OCI-LY7 (cell line): ENCODE results near the gene BCL7C. TPM values are rescaled to one million over a fixed set of nuclear protein-coding genes. Genes with fewer than 3 reads are reported as not detected.
A peak's percentile ranks its signal among the peaks of the same experiment; 100 is the strongest.

Source experiments
- BruUV-seq: library from RNA; stranded (reverse); fragments of 400-500 nt; replicated peaks from 2 replicates; lab custom pipeline; 2021; lab: Mats Ljungman, UMichigan
- CTCF ChIA-PET: fragments of 300-600 bp; sonication (Branson Sonifier 250); formaldehyde crosslinking; loops from one replicate; lab custom pipeline; 2022; ENCODE audit warnings: antibody characterized with exemption; ENCODE audit not compliant: unreplicated experiment; lab: Charles Lee
- POLR2A ChIA-PET: fragments of 300-600 bp; sonication (Branson Sonifier 250); formaldehyde crosslinking; loops from one replicate; lab custom pipeline; 2022; ENCODE audit warnings: antibody characterized with exemption; lab: Charles Lee
- DNase-seq: peaks from one replicate; pipeline ENCODE4 v3.0.0-alpha.2; 2015; ENCODE audit warnings: low spot score
- H2AFZ ChIP-seq: fragments of 200-600 bp; sonication (generic), shearing (Covaris generic); 2 replicates; pipeline ENCODE4 v1.6.1; 2014; ENCODE audit warnings: mild to moderate bottlenecking, antibody characterized with exemption, low read length, moderate library complexity
- H3K27ac ChIP-seq: fragments of 200-600 bp; sonication (generic); 2 replicates; pipeline ENCODE4 v1.5.1; 2014; ENCODE audit warnings: mixed run types, low read depth, mild to moderate bottlenecking, moderate library complexity, low read length, inconsistent platforms; ENCODE audit not compliant: poor library complexity, severe bottlenecking
- H3K36me3 ChIP-seq: fragments of 200-600 bp; sonication (generic); 2 replicates; pipeline ENCODE4 v1.6.1; 2014; ENCODE audit warnings: mild to moderate bottlenecking, antibody characterized with exemption, low read length, moderate library complexity, mixed read lengths; ENCODE audit not compliant: insufficient read depth
- H3K4me1 ChIP-seq: fragments of 200-600 bp; sonication (generic); 2 replicates; pipeline ENCODE4 v1.5.1; 2014; ENCODE audit warnings: mild to moderate bottlenecking, low read length; ENCODE audit not compliant: insufficient read depth, poor library complexity, severe bottlenecking
- H3K4me2 ChIP-seq: fragments of 200-600 bp; sonication (generic); 2 replicates; pipeline ENCODE4 v1.6.1; 2014; ENCODE audit warnings: mild to moderate bottlenecking, low read length
- H3K4me3 ChIP-seq: fragments of 200-600 bp; sonication (generic); 2 replicates; pipeline ENCODE4 v1.5.1; 2014; ENCODE audit warnings: mild to moderate bottlenecking, low read depth, low read length; ENCODE audit not compliant: poor library complexity, severe bottlenecking
- H3K79me2 ChIP-seq: fragments of 200-600 bp; sonication (generic); 2 replicates; pipeline ENCODE4 v1.6.1; 2016; ENCODE audit warnings: low read depth, mild to moderate bottlenecking, low read length, moderate library complexity, mixed read lengths; ENCODE audit not compliant: insufficient read depth
- H3K9me2 ChIP-seq: fragments of 200-600 bp; sonication (generic); 2 replicates; pipeline ENCODE4 v1.6.1; 2016; ENCODE audit warnings: mild to moderate bottlenecking, low read length, mixed read lengths; ENCODE audit not compliant: insufficient read depth
- H3K9me3 ChIP-seq: fragments of 200-600 bp; sonication (generic); 2 replicates; pipeline ENCODE4 v1.6.1; 2014; ENCODE audit warnings: mild to moderate bottlenecking, mixed run types, low read length, mixed read lengths
- H4K20me1 ChIP-seq: fragments of 200-600 bp; sonication (generic); 2 replicates; pipeline ENCODE4 v1.6.1; 2014; ENCODE audit warnings: mild to moderate bottlenecking, antibody characterized with exemption, low read length, moderate library complexity, mixed read lengths; ENCODE audit not compliant: insufficient read depth
- EZH2phosphoT487 ChIP-seq: fragments of 200-600 bp; sonication (generic); IDR thresholded peaks from 2 replicates; pipeline ENCODE4 v1.6.1; 2018; ENCODE audit warnings: low read depth, borderline replicate concordance, mild to moderate bottlenecking, mixed run types, antibody characterized with exemption, low read length, moderate library complexity, mixed read lengths
- intact Hi-C: fragments of 100-400 bp; cut with micrococcal nuclease; formaldehyde crosslinking; loops from one replicate; pipeline ENCODE4 v1.10.0; 2022; ENCODE audit not compliant: unreplicated experiment
- total RNA-seq, 2 experiments: library from RNA; depleted of rRNA in 1 of 2; stranded (reverse); fragments of >200 nt in 1 of 2; shearing (Covaris generic) in 1 of 2; gene quantifications; 2 replicates each; pipeline ENCODE4 v1.2.3, GENCODE V29; 2014 to 2022
- TF ChIP-seq, protein P1 (sequence below): fragments of 200-600 bp; sonication (generic); conservative IDR thresholded peaks from 2 replicates; pipeline ENCODE4 v1.5.1; 2014; ENCODE audit warnings: mild to moderate bottlenecking, antibody characterized with exemption, low read length, moderate library complexity, mixed read lengths

BCL7C gene
- total RNA-seq, 2 experiments from 2014 or later = 11.0 to 17.8 TPM

DNA sequence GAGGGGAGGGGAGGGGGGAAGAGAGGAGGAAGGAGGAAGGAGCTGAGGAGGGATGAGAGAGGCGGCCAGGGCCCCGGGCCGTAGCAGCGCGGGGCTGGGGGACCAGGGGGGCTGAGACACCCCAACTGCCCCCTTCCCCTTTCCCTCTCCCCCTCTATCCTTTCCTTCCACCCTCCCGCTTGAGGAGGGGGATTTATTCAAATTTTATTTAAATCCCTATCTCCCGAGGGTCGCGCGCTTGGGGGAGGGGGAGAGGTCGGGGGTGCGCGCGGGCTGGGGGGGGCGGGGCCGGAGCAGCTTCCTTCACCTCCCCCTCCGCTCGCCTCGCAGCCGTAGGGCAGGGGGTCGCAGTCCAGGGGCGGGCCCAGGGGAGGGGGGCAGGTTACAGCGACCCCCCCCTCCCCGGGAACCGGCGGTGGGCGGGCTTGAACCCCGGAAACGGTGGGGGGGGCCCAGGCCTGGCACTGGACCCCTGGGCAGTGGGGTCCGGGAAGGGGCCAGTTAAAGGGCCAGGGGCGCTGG lies 29.7 kb upstream of the BCL7C start, which contains the start of gene FBXL19:
FBXL19 (plus strand) TSS at position 19 of the 522 bp plus-strand sequence. CDS start 2,183 bp downstream, outside the sequence.
- Histone ChIP-seq H3K4me3 (peak within 1 kb of the TSS; percentile 74), H3K4me1 (peaks cover 16% of the 10 kb centered on the region), H3K36me3 (no peaks in the 10 kb centered on the region), H3K9me2 (no peaks in the 10 kb centered on the region), H3K9me3 (no peaks in the 10 kb centered on the region), H2AFZ (peak within 1 kb of the TSS; percentile 63), H4K20me1 (no peaks in the 10 kb centered on the region), H3K27ac (peak within 1 kb of the TSS; percentile 74), H3K79me2 (no peaks in the 10 kb centered on the region), H3K4me2 (peak within 1 kb of the TSS; percentile 87)
- ChIA-PET POLR2A (interaction anchor here (0.6 kb wide), 1 partner anchor 463 kb away, joined by 3 read pairs; no protein-coding TSS in a partner anchor), CTCF (interaction anchor here (0.6 kb wide), 1 partner anchor 21 kb away, joined by 3 read pairs; no protein-coding TSS in a partner anchor)
- BruUV-seq = no TSS peak
- intact Hi-C loops = loop anchor here (1.0 to 2.0 kb wide), 4 partner anchors 33 to 265 kb away; partner anchors contain the start of genes FBRS, KAT8 and SETD1A
- TF ChIP-seq, protein P1, sequence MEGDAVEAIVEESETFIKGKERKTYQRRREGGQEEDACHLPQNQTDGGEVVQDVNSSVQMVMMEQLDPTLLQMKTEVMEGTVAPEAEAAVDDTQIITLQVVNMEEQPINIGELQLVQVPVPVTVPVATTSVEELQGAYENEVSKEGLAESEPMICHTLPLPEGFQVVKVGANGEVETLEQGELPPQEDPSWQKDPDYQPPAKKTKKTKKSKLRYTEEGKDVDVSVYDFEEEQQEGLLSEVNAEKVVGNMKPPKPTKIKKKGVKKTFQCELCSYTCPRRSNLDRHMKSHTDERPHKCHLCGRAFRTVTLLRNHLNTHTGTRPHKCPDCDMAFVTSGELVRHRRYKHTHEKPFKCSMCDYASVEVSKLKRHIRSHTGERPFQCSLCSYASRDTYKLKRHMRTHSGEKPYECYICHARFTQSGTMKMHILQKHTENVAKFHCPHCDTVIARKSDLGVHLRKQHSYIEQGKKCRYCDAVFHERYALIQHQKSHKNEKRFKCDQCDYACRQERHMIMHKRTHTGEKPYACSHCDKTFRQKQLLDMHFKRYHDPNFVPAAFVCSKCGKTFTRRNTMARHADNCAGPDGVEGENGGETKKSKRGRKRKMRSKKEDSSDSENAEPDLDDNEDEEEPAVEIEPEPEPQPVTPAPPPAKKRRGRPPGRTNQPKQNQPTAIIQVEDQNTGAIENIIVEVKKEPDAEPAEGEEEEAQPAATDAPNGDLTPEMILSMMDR = no peak
- no peak for TF ChIP-seq EZH2phosphoT487
- DNase-seq = no peak

DNA sequence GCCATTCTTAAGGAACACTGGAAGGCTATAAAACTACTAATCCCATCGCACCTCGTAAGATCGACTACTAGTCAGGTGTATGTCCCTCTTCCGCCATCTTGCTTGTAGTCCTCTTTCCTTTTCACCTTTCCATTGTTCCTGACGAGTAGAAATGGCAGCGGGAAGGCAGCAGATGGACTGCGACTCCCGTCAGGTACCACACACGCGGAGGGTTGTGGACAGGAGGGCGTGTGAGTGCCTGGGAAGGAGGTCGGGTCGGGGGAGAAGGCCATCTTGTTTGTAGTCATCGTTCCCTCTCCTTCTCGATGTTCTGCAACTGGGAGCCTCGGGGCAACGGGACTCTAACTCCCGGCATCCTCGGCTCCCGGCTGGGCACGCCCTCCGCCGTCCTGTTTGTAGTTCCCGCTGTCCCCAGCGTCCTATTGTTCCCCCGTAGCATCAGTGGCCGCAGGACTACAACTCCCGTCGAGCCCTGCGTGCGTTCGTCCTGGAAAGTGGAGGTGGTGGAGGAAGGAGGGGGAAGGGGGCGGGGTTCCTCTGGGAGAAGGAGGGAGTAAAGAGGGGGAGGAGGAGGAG lies 29.2 kb upstream of the BCL7C start:
- no TSS peak for BruUV-seq
- H2AFZ ChIP-seq = peak overlapping the region; percentile 63
- H3K9me2 ChIP-seq = no peaks in the 10 kb centered on the region
- DNase-seq = peak; percentile 99
- ChIA-PET CTCF (interaction anchor here (0.6 kb wide), 1 partner anchor 21 kb away, joined by 3 read pairs; no protein-coding TSS in a partner anchor), POLR2A (interaction anchor here (0.6 kb wide), 1 partner anchor 462 kb away, joined by 3 read pairs; no protein-coding TSS in a partner anchor)
- H4K20me1 ChIP-seq = no peaks in the 10 kb centered on the region
- peak overlapping the region; percentile 84 for H3K4me2 ChIP-seq
- no peaks in the 10 kb centered on the region for H3K79me2 ChIP-seq
- peak overlapping the region; percentile 74 for H3K4me3 ChIP-seq
- TF ChIP-seq EZH2phosphoT487 = no peak
- TF ChIP-seq, protein P1 = no peak
- peak overlapping the region; percentile 74 for H3K27ac ChIP-seq
- intact Hi-C loops = loop anchor here (1.0 to 2.0 kb wide), 7 partner anchors 34 to 264 kb away; partner anchors contain the start of genes CFAP119, FBRS, KAT8 and RNF40
- peaks cover 16% of the 10 kb centered on the region for H3K4me1 ChIP-seq
- no peaks in the 10 kb centered on the region for H3K36me3 ChIP-seq
- H3K9me3 ChIP-seq = no peaks in the 10 kb centered on the region
